ENCODE results near the gene INMT.
"Not testable (repeated sequence)": the region's sequence is repeated elsewhere in the genome, so short reads cannot be mapped to it uniquely, and the experiment has no call there.

Gene INMT

DNA sequence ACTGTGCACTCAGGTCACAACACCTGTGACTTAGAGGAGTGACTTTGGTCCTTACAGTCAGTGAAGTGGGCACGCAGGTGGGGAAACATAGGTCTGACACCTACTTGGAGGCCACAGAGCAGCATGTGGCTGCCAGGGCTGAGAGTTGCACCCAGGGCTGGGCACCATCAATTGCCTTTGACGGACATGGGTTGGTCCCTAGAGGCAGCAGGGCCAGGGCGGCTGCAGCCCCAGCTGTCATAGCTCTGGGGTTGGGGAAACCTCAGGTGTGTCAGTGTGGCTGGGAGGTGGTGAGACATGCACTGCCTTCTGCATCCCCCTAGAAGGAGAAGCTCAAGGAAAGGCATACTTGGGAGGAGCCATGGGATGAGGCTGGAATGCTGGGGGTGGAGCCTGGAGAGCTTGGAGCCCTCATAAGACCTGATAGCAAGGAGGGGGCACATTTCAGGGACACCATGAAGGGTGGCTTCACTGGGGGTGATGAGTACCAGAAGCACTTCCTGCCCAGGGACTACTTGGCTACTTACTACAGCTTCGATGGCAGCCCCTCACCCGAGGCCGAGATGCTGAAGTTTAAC, at the start of gene INMT:
Gene INMT (plus strand): TSS at position 440 of the 578 bp plus-strand sequence. CDS start 16 bp downstream, at position 456.
- DNase-seq (ENCODE audit: low read depth) = no peak

DNA sequence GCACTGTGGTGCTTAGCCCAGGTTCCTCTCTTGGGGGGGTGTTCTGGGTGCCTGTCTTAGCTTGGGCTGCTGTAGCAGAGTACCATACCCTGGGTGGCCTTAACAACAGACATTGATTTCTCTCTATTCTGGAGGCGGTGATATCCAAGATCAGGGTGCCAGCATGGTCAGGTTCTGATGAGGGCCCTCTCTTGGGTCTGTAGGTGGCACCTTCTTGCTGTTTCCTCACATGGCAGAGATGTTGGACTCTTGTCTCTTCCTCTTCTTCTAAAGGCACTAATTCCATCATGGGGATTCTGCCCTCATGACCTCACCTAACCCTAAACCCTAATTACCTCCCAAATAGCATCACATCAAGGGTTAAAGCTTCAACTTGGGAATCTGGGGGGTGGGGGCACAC, 49.7 kb upstream of the INMT start:
- DNase-seq (ENCODE audit: low read depth) = no peak

DNA sequence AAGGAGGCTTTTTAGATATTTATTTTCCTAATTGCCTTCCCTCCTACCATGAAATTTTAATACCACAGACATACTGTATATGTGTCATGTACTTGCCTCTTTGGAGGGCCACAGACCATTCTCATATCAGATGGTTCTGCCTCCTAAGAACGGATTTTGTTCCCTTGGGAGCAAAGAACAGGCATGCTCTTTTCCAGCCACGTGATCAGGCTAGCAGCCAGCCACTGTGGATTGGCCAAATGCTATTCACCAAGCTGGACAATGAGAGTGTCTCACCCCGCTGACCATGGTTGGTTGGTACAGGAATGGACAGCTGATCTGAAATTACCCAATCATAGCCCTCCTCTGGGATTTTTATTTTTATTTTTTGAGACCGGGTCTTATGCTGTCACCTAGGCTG, 48.2 kb upstream of the INMT start:
- no peak for DNase-seq (ENCODE audit: low read depth)

DNA sequence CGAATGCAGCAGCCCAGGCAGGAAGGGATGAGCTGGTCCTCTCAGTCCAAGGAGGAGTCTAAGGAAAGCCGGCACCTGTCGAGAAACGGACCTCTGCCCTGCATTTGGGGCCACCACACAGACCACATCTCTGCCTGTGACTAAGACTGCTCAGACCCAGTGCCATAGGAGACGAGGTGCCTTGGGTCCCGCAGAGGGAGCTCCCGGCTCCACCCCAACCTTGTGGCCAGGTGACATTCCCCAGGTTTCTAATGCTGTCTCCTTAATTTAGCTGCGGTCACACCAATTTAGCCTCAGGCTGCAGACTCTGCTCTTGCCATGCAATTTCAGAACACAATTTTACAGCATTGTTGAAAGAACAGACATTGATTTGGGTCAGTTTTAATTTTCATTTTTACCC, 46.9 kb upstream of the INMT start:
- no peak for DNase-seq (ENCODE audit: low read depth)

DNA sequence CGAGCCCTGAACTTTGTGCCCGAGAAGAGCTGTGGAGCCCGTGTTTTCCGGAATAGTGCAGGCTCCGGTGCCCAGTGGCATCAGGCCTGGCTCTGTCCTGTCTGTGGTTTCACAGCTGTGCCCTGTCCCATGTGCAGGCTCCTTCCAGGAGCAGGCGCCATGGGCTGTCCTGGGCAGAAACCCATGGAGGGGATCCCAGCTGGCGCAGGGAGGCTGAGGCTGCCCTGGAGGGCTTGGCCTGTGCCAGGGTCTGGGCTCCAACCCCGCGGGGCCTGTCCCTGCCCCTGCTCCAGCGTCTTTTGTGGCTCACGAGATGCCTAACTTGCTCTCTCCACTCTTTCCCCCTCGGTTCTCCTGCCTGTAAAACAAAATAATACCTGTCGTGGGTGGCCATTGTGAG, 46.3 kb upstream of the INMT start:
- no peak for DNase-seq (ENCODE audit: low read depth)

DNA sequence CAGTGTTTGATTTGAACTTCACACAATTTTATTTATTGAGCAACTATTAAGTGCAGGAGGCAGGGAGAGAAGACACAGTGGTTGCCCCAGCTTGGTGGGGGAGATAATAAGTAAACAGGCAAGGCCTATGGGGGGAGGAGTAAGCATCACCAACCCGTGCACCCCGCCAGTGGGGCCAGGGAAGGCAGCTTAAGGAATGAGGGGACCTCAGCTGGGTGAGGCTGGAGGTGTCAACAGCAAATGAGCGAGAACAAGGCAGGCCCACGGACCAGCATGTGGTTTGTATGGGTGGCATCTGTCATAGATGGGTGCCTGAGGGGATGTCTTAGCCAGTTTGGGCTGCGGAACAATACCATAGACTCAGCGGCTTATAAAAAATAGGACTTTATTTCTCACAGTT, 45.6 kb upstream of the INMT start:
- DNase-seq (ENCODE audit: low read depth) = no peak

DNA sequence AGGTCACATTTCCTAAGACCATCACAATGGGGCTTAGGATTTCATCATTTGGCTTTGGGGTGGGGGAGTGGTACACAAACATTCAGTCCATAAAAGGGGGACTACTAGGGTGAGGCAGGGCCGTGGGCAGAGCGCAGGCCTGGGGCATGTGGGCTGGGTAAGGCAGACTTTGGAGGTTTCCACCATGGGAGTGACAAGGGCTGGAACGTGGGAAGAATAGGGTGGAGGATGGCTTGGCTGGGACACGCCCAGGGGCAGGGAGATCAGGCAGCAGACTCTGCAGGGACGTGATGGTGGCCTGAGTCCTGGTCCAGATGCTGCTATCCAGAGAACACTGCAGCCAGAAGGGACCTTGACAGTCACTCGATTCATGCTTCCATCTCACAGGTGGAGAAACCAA, 45.0 kb upstream of the INMT start:
- no peak for DNase-seq (ENCODE audit: low read depth)

DNA sequence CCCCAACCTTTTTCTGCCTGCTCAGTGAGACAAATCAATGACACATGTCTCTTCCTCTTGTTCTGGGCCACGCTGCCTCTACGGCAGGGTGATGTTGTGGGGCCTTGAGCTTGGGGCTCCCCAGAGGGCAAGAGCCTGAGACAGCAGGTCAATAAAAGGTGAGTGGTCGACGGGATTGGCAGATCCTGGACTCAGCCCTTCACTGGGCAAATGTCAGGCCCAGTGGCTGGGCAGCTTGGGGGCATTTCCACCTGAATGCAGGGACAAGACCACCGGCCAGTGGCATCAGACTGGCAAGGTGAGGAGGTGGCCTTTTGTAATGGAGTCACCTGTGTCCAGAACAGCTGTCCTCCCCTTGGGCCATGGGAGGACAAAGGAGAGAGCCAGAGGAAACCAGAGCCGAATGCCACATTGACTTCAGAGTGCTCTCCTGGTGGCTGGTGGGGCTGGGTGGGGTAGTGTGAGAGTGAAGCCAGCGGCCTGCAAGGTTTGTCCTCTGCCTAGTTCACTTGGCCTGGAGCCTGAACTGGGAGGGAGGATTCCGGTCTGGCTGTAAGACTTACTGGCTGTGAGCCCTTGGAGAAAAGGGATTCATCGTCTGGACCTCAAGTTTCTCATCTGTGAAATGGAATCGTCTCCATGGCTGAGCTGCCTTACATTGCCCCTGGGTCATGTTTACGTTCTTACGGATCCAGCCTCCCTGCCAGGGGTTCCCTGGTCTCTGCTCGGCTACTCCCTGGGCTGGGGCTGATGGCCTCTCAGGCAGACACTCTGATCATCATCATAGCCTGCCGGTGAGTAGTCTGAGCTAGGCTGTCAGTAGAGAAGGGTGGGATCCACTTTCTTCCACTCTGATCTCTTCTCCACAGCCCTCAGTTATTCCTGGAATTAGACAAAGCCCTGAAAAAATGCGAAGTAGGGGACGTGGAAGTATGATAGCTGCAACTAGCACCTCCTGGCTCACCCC, 44.3 kb upstream of the INMT start:
- DNase-seq (ENCODE audit: low read depth) = no peak

DNA sequence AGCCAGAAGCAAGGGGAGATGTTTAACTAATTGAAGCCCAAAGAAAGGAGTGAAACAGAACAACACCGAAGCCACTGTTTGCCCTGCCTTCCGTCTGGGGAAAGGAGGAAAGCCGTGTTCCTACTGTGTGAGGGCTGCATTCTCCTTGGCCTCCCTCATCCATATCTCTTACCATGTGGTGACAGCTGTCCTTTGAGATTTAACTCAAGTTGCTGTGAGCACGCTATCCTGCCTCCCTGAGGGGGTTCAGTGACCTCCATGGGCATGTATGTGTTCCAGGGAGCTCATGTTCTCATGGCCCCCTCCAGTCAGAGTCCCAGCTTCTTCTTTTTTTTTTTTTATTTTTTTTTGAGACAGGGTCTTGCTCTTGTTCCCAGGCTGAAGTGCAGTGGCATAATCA, 43.5 kb upstream of the INMT start:
- DNase-seq (ENCODE audit: low read depth) = no peak

DNA sequence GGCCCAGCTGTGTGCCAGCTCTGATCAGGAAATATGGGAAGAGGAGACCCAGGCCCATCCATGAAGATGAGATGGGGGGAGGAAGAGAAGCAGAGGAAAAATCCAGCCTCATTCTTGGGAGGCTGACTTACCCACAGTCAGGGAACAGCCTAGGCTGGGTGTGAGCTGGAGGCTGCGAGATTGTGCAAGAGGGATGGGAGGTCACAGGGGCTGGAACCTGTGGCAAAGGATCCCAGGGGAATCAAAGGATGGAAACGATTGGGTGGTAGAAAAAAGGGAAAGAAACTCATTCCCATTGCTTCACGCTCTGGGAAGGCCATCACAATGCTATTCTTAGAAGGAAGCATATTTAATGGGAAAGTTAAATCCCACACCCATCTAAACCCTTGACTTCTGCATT, 43.0 kb upstream of the INMT start:
- no peak for DNase-seq (ENCODE audit: low read depth)

DNA sequence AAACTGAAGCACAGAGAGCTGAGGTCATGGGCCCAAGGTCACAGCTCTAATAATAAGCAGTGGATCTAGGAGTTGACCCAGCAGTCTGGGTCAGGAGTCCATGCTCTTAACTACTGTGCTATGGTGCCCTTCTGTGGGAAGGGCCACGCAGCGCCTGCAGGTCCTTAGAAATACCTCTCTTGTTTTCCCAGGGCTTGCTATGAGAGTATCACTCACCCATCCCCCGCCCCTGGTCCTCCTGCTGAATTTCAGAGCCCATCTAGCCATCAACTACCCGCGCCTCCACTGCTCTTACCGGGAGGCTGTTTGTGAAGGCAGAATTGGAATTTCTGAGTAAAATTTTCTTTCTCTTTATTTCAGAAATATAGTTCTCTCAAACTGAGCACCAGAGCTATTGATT, 42.4 kb upstream of the INMT start:
- DNase-seq (ENCODE audit: low read depth) = no peak

DNA sequence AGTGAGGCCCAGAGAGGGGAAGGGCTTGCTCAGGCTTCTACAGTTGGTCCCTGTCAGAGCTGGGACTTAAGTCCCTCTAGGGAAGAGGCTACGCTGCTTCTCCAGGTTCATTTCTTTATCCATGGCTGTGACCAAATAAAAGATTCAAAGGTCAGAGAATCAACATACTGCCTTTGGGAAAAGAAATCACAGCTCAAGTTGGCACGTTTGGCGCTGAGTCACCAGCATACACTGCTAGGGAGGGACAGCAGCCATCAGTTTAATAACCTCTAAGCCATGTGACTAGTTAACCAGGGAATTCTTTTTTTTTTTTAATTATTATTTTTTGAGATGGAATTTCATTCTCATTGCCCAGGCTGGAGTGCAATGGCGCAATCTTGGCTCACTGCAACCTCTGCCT, 41.3 kb upstream of the INMT start:
- no peak for DNase-seq (ENCODE audit: low read depth)

DNA sequence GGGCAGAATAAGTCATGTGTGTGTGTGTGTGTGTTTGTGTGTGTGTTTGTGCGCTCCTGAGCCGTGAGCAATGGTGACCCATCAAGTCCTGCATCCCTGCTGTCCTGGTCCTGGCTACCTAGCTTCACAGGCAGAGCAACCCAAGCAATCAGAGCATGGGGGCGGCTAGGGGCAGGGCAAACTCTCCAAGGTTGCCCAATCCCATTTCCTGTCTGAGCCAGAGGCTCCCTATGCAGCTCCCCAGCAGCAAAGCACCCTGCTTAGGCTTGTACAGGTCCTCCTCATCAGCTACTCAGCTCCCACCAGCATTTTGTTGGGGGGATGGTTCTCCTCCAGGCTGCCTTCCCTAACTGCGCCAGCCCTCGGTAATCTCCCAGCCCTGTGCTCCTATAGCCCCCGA, 38.5 kb upstream of the INMT start:
- no peak for DNase-seq (ENCODE audit: low read depth)

DNA sequence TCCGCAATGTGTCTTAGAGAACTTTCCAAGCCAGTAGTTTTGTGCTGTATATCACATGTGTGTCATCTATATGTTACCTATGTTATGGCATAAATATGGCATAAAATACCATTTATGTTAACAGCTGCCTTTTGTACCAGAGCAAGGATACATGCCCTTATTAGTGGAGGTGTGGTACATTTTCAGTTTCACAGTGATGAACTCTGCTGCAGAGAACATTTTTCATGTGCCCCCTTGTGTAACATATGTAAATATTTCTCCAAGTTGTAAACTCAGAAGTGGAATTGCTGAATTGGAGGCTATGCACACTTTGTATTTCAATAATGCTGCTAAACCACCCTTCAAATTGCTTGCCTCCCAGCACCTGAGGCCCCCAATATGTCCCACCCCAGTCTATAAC, 37.8 kb upstream of the INMT start:
- DNase-seq (ENCODE audit: low read depth) = no peak

DNA sequence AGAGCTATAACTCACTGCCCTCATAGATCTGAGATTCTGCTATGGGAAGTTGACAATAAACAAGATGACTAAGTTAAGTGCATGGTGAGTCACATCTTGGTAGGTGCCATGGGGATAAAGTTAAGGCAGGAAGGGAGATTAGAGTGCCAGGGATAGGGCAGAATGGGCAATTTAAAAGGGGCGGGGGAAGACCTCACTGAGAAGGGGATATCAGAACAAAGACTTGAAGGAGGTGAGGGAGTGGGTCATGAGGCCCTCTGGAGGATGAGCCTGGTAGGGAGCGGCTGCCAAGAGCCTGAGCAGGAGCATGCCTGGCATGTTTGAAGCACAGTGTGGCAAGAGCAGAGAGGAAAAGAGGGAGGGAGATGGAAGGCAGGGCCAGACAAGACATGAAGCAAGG, 34.8 kb upstream of the INMT start:
- no peak for DNase-seq (ENCODE audit: low read depth)

DNA sequence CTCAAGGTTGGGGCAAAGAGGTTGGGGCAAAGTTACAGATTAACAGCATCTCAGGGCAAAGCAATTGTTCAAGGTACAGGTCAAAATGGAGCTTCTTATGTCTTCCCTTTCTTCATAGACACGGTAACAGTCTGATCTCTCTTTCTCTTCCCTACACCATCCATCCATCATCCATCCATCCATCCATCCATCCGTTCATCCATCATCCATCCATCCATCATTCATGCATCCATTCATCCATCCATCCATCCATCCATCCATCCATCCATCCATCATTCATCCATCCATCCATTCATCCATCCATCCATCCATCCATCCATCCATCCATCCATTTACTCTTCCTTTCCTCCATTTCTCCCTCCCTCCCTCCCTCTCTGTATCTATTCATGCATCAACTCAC, 32.5 kb upstream of the INMT start:
- not testable (repeated sequence) for DNase-seq (ENCODE audit: low read depth)

DNA sequence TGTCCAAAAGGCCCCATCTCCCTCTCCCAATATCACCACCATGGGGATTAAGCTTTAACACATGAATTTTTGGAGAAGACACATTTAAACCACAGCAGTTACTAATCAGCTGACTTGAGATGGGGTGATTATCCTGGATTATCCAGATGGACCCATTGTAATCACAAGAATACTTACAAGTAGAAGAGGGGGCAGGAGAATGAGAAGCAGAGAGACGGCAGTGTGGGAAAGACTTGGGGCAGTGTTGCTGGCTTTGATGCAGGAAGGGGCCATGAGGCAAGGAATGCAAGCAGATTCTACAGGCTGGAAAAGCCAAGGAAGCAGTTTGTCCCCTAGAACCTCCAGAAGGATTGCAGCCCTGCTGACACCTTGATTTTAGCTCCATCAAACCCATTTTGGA, 30.7 kb upstream of the INMT start:
- no peak for DNase-seq (ENCODE audit: low read depth)

DNA sequence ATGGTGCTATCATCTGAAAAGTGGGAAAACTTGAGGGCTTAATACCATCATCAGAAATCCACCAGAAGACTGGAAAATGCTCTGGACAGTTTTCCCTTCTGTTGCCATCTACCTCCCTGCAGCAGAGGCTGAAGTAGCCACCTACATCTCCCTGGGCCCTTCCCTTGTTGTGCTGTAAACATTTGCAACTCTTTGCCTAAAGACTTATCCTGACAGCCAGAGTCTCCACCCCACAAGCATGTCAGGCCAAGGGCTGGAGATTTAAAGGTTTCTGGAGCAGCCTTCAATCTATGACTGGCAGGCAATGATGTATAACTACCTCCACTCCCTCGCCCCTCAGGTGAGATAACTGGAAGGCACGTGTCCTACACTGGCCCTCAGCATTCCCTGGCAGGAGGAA, 29.7 kb upstream of the INMT start:
- no peak for DNase-seq (ENCODE audit: low read depth)

DNA sequence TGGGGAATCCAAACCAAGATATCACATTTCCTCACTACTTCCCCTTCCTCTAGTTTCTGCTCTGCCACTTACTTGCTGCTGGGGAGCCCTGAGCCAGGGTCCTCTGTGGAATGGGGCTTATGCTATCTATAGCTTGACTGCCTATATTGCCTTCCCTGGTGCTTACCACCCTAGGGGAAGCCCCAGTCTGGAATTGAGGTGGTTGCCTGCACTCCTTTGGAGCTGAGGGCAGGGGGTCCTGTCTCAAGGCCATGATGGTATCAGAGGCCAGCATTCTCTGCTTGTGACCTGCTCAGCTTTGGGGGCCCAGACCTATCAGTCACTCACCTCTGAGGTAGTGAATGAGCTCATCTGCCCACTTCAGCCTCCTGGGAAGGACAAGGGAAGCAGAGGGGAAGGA, 29.3 kb upstream of the INMT start:
- DNase-seq (ENCODE audit: low read depth) = no peak

DNA sequence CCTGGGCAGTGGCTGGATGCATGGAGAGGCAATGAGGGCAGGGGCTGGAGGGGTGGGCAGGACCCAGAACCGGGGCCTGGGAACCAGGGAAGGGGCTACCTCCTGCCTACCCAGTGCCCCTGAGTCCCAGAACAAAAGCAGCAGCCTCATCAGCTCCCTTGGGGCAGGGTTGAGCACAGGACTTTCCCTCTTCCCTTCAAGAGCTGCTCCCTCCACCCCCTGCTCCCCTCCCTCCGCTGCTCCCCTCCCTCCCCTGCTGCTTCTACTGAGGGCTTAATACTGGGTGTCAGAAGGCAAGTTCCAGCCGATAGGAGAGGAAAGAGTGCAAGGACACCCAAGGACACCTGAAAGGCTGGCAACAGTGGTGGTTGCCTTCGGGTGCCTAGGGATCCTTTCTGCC, 28.2 kb upstream of the INMT start:
- DNase-seq (ENCODE audit: low read depth) = no peak

DNA sequence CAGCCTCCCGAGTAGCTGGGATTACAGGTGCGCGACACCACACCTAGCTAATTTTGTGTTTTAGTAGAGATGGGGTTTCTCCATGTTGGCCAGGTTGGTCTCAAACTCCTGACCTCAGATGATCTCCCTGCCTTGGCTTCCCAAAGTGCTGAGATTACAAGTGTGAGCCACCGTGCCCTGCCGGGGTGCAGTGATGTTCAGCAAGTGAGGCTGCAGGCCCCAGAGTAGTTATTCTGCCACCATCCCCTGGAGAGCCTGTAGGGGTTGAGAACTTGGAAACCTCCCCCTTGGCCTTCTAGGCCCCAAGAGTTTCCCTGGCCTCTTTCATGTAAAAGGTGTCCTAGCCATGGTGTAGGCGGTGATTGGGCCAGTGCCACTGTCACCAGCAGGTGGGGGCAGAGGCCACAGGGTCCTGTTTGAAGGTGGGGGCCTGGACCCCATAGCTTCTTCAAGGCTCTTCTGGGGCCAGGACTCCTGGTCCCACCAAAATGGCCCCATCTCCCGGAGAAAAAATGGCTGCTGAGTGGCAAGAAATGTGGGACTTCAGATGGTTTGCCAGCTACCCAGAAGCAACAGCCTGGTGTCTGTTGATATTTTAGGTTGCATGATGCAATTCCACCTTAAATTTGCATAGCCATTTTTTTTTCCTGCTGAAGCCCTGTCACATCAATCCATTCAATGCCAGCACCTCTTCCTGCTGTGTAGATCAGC, 25.5 kb upstream of the INMT start:
- DNase-seq (ENCODE audit: low read depth) = no peak

DNA sequence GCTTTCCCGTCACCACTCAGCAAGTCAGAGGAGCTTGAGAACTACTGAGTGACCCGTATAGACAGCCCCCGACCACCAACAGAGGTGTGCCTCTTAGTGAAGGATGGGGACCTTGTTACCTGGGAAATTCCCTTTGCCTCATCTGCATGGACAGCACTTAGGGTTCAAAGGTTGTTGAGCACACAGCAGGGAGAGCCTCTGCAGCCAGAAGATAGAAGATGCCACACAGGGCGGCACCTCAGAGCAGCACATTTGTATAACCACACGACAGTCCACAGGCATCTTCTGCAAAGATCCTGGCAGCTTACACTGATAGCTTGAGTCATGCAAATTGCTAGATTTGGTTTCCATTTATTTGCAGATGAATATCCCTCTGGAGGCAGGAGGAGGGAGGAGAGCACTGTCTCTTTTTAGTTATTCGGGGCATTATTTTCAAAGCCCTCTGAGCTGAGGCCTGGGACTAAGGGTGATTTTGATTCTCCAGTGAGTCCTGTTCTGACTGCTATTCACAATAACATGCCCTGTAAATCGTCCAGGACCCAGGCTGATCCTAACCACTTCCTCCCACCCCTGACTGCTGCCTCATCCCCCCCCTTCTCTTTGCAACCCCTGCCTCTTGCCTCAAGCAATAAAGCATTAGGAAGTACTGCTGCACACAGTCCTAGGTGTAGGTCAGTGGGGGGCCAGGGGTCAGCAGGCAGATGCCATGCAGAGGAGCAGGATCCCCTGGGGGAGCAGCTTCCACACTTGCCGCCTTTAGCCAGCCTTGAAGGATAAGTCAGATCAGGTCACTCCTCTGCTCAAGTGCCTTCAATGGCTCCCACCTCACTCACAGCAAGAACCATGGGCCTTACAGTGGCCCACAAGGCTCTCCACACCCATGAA, 24.6 kb upstream of the INMT start:
- DNase-seq (ENCODE audit: low read depth) = no peak

Data from stimulated activated CD8-positive, alpha-beta memory T cell treated with anti-CD3 and anti-CD28 coated beads, Interleukin-4, amount 100 ng/mL, for 24 hours (primary cell).